ENCODE results near the gene PEAR1.

DNA sequence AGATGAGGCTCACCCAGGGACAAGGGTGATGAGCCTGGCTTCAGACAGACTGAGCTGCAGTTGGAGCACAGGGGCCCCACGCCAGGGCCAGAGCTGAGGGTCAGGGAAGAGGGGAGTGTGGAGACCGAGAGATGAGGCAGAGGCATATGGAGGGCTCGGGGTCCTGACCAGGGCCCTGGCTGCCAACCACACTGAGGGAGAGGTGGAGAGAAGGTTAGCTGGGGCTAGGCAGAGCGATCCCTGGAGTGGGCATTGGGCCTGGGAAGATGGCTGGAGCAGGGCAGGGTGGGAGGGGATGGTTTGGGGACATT, 8.0 kb downstream of the PEAR1 start:
- TF ChIP-seq, protein P1, sequence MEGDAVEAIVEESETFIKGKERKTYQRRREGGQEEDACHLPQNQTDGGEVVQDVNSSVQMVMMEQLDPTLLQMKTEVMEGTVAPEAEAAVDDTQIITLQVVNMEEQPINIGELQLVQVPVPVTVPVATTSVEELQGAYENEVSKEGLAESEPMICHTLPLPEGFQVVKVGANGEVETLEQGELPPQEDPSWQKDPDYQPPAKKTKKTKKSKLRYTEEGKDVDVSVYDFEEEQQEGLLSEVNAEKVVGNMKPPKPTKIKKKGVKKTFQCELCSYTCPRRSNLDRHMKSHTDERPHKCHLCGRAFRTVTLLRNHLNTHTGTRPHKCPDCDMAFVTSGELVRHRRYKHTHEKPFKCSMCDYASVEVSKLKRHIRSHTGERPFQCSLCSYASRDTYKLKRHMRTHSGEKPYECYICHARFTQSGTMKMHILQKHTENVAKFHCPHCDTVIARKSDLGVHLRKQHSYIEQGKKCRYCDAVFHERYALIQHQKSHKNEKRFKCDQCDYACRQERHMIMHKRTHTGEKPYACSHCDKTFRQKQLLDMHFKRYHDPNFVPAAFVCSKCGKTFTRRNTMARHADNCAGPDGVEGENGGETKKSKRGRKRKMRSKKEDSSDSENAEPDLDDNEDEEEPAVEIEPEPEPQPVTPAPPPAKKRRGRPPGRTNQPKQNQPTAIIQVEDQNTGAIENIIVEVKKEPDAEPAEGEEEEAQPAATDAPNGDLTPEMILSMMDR (IDR thresholded peaks at IDR 0.05; ENCODE audit: borderline replicate concordance, extremely low read depth, low read length, poor library complexity, severe bottlenecking) = no peak
- no peak for TF ChIP-seq EZH2 (IDR thresholded peaks at IDR 0.05; ENCODE audit: borderline replicate concordance, low read depth, low read length, severe bottlenecking)
